ENCODE measurements around the gene NYNRIN.

- TF ChIP-seq POLR2A (IDR thresholded peaks at IDR 0.05) = no peak
- TF ChIP-seq, protein P1, sequence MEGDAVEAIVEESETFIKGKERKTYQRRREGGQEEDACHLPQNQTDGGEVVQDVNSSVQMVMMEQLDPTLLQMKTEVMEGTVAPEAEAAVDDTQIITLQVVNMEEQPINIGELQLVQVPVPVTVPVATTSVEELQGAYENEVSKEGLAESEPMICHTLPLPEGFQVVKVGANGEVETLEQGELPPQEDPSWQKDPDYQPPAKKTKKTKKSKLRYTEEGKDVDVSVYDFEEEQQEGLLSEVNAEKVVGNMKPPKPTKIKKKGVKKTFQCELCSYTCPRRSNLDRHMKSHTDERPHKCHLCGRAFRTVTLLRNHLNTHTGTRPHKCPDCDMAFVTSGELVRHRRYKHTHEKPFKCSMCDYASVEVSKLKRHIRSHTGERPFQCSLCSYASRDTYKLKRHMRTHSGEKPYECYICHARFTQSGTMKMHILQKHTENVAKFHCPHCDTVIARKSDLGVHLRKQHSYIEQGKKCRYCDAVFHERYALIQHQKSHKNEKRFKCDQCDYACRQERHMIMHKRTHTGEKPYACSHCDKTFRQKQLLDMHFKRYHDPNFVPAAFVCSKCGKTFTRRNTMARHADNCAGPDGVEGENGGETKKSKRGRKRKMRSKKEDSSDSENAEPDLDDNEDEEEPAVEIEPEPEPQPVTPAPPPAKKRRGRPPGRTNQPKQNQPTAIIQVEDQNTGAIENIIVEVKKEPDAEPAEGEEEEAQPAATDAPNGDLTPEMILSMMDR (IDR thresholded peaks at IDR 0.05) = no peak
These were observed 10.0 kb downstream of the NYNRIN start for GRCh38 chr14:24408764-24409163.

All from ovary (tissue), 3 donors.